ENCODE results near the gene BABAM1.

The BABAM1 gene

DNA sequence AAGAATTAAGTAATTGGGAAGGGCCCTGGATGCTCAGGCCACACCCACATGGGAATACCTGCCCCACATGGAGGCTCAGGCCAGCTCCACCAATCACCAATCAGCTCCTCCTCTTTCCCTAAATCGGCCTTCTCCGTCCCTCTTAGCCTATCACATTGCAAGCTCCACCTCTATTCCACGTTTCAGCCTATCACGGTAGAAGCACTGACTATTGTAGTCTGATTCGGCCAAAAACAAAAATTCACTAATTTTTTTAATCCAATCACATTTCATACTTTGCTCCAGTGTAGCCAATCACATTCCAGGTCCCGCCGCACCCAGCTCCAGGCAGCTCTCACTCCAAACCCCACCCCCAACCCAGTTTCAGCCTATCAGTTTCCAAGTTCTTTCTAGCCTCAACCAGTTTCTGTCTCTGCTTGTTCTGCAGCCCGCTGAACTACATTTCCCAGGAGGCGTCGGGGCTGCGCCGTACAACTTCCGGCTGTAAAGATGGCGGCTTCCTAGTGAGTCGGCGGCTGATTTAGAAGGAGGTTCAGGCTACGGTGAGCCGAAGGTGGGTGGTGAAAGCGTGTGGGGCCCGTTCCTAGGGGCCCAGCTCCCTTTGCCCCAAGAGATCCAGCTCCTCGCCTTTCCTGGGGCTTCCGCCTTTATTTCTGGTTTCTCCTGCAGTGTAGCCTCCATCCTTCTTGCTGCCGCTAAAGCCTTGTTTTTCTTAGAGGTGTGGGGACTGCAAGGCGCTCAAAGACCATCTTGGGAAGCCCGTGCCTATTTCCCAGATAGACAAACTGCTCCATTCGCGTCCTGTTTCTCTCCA lies at the start of gene BABAM1:
BABAM1 (plus strand) TSS at position 469 of the 814 bp plus-strand sequence. CDS start 1,364 bp downstream, outside the sequence.
- peak; percentile 73 to 100 (median 94) for DNase-seq

DNA sequence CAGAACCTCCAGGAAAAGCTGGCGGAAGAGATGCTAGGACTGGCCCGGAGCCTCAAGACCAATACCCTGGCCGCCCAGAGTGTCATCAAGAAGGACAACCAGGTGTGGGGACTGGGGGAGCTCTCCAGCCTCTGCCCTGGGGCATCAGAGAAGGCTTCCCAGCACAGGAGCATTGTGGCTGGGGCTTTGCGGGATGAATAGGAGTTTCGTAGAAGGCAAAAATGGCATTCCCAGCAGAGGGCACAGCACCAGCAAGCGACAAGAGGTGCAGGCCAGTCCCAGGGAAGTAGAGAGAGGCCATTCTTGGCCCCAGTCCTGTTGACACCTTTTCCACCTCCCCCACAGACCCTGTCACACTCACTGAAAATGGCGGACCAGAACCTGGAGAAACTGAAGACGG lies 48.0 kb upstream of the BABAM1 start:
- DNase-seq, result no peak

DNA sequence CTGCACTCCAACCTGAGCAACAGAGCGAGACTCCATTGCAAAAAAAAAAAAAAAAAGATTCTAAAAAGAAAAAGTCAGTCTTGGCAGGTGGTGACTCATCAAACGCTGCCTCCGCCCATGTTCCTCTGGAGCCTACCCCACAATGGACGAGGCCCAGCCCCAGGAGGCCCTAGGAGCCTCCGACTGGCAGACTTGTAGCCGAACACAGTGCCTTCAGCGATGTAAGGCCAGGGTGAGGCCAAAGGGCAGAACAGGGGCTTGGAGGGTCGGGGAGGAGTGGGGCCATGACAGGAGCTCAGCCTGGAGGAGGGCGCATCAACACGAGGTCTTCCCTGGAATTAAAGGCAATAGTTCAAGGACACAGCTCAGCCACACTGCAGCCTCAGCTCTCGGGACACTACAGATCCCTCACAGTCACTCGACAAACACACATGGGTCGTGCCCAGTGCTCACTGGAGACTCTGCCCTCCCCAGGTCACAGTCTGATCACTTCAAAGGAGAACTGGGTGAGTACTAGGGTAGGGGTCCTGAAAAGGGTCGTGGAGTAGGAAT lies 47.0 kb upstream of the BABAM1 start:
- no peak for DNase-seq

DNA sequence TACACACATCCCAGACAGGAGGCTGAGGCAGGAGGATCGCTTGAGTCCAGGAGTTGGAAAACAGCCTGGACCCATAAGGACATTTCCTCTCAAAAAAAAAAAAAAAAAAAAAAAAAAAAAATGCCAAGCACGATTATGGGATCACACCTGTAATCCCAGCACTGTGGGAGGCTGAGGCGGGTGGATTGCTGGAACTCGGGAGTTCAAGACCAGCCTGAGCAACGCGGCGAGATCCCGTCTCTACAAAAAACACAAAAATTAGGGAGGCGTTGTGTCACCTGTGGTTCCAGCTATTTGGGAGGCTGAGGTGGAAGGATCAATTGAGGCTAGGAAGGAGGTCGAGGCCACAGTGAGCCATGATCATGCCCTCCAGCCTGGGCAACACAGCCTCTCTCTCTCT lies 42.2 kb upstream of the BABAM1 start:
- DNase-seq, result no peak

DNA sequence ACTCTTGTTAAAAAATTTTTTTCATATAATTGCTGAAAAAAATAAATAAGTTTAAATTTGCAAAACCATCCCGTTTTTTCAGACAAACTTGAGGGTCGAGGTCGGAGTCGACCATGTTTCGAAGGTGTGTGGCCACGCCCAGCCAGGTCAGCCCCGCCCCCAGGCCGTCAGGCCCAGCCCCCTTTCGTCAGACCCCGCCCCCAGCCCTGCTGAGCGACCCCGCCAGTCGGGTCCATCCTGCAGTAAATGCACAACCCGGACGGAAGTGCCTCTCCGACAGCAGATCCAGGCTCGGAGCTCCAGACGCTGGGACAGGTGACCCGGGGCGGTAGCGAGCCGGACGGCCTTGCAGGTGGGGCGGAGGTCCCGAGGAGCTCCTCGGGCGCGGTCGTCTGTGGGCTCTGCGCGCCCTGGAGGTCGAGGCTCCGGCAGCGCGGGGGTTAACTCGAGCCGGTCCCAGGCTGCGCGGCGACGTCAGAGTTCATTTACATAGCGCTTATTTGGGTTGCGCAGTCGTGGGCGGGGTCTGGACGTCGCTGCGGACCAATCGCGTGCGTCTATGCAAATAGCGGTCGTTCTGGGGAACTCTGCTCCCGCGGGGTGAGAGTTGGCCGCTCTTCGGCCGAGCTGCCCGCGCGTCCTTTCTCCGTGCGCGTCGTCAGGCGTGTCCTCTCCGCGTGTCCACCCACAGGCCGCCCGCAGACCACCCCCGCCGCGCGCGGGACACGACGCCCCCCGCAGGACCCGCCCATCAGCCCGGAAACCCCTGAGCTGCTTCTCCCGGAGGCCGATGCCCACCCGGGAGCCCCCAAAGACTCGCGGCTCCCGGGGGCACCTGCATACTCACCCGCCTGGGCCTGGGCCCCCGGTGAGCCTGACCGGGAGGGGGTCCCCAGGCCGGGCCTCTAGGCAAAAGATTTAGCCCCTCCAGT lies 41.0 kb upstream of the BABAM1 start, which contains the start of gene OCEL1:
OCEL1 (plus strand) TSS at position 225 of the 932 bp plus-strand sequence; CDS start at position 247, 22 bp downstream.
- peak; percentile 85 to 99 (median 97) for DNase-seq

DNA sequence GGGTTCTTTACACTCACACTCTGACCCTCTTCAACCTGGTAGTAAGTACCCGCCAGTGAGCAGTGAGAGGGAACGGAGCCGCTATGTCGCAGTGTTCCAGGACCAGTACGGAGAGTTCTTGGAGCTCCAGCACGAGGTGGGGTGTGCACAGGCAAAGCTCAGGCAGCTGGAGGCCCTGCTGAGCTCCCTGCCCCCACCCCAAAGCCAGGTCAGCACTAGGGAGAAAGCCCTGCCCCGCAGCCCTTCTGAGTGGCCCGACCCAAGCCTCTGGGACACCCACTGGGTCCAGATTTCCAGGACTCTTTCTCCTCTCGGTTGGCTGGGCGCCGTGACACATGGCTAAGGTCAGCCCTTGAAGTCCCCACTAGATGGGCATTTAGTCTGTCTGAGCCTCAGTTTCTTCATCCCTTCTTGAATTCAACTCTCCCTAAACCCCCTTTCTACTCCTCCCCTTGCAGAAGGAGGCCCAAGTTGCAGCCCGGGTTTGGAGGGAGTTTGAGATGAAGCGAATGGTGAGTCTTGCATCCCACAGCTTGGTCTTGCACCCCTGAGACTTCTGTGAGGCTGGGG lies 39.4 kb upstream of the BABAM1 start:
- no peak for DNase-seq

DNA sequence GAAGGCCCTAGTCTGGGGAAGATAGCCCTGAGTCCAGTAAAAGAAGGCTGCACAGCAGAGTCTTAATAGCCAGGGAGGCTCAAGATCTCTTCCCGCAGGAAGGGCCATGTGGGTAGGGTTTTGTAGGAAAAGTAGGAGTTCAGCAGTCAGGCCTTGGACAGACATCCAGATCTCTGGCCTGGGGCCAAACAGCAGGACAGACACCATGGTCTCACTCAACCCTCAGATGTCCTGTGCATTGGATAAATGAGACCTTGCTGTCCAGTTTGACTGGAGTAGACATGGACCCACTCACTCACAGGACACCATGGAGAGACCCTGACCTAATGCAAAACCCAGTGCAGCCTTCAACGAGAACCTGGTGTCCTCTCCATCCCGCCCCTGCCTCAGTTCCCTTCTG lies 37.4 kb upstream of the BABAM1 start:
- DNase-seq, result no peak

DNA sequence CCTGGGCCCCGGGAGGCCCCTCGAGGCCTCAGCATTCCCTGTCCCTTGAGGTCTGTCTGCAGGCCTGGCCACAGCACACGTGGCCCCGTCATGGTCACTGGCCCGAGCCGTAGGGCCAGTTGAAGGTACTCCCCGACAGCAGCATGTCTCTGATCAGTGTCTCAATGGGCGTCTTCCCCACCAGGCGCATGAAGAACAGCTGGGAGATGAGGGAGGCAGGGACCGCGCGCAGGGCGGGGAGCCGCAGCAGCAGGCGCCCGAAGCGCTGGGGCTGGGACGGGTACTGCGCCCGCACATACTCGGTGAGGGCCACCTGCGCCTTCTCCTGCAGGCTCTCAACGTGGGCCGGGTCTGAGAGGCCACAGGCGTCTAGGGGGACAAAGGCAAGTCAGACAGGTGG lies 35.0 kb upstream of the BABAM1 start:
- DNase-seq, result no peak

DNA sequence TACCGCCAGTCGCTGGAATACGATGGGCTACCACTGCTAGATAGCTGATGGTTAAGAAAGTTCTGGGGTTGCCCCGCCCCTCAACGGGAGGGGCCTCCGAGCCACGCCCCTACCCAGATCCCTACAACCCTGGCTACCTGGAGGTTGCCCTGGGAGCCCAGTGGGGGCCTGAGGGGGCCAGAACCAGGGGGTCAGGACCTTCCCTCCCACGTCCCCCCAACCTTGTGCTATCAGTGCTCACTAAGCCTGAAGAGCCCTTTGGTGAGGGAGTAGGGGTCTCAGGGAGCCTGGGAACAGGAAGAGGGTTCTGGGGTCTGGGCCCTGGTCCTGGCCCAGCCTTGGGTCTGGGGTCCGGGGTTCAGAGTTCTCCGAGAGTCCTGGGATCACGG lies 32.3 kb upstream of the BABAM1 start:
- peak in 1 of 14 donors; percentile 15 for DNase-seq

DNA sequence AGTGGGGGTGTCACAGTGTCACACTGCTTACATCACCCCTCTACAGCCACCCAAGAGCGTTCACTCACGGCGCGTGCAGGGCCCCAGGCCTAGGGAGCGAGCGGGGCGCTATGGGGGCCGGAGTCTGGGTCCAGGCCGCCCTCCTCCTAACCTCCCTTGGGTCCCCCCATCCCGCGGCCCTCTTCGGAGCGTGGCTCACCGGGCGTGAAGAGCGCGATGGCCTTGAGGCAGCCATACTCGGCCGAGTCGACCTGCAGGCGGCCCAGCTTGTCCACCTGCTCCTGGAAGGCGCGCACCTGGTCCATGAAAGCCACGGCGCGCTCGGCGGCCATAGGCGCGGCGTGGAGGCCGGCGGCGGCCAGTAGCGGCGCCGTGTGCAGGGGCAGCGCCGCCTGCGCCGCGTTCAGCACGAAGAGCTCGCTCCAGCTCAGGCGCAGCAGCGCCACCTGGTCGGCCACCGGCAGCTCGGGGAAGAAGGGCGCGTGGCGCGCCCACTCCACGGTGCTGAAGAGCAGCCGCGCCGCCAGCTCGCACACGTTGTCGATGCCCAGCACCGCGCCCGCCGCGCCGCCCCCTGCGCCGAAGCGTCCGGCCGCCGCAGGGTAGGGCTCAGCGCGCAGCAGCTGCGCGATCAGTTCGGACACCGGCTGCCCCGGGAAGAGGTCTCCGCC lies 31.8 kb upstream of the BABAM1 start:
- DNase-seq, result peak in 6 of 14 donors; percentile 6 to 61 (median 32)

DNA sequence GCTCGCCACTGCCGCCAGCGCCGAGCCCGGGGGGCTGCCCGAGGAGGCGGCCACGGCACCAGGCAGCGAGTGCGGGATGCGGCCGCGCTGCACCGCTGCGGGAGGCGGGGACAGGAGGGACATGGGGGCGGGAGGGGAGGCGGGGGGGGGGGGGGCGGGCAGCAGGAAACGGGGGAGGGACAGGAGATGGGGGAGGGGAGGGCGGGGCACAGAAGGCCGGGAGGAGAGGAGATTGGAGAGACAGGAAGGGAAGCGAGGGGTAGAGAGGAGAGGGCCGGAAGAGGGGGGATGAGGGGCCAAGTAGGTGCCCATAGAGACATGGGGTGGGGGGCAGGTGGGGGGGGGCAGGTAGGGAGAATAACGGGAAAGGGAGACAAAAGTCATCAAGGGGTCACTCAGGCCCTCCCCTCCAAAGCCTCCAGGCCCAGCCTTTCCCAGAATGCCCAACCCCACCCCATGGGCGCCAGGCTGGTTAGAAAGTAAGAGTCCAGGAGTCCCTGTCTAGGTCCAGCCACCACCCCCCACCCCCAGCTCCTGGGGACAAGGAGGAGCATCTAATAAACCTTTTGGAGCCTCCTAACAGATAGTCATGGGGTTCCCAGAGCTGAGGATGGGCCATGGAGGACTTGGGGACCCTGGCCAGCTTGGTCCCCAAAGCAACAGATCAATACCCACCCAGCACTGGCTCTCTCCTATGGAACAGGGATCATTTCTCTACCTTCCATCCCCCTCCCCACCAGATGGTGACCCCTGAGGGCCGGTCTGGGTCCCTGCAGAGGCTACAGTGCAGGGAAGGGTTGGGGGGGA lies 31.1 kb upstream of the BABAM1 start:
- DNase-seq, result peak in 1 of 14 donors; percentile 34

DNA sequence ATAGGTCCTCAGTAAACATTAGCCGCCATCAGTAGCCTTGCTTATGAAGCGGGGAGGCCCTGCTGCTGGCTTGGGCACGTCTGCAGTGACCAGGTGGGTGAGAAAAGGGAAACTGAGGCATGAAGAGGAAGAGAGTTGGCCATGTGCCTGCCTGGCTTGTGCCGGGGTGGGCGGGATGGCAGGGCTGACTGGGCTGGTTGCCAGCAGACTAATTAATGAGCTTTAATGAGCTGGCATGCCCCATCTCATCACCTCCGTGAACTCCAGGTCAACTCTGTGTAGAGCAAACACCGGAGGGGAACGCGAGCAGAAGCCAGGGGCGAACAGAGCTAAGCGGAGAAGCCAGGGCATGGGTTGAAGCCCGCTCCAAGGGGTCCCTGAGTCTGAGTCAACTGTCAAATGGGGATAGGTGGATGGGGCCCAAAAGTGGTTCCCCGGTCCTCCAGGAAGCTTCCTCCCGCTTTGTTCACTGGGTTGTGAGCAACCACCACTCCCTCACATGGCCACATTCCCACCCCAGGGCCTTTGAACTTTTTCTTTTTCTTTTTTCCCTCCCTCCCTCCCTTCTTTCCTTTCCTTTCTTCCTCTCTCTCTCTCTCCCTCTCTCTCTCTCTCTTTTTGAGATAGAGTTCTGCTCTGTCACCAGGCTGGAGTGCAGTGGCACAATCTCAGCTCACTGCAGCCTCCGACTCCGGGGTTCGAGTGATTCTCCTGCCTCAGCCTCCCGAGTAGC lies 30.3 kb upstream of the BABAM1 start:
- peak in 1 of 14 donors; percentile 17 for DNase-seq

DNA sequence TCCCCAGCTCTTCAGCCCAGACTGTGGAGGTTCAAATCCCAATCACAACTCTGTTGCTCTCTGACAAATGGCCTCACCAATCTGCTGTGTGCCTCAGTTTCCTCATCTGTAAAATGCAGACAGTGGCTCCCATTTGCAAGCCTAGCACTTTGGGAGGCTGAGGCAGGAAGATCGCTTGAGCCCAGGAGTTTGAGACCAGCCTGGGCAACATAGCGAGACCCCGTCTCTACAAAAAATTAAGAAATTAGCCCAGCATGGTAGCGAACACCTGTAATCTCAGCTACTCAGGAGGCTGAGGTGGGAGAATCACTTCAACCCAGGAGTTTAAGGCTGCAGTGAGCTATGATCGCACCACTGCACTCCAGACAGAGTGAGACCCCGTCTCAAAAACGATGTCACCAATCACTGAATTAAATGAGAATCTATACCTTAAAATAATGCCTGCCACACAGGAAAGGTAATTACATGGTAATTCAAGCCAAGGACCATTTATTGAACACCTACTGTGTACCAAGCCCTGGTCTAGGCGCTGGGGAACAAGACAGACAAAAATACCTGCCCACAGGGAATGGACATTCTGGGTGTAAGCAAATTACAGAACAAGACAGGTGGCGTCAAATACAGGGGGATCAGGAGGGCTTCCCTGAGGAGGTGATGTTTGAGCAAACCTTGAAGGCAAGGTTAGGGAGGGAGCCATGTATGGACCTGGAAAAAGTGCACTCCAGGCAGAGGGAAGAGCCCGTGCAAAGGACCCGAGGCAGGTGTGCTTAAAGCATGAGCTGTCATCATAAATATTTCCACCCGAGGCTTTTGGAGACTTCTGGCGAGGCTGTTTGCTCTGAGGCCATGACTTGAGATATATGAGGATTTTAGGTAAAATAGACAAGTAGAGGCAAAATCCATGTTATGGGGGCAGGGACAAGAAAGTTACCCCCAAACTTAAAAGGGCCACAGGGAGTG lies 29.2 kb upstream of the BABAM1 start:
- no peak for DNase-seq

DNA sequence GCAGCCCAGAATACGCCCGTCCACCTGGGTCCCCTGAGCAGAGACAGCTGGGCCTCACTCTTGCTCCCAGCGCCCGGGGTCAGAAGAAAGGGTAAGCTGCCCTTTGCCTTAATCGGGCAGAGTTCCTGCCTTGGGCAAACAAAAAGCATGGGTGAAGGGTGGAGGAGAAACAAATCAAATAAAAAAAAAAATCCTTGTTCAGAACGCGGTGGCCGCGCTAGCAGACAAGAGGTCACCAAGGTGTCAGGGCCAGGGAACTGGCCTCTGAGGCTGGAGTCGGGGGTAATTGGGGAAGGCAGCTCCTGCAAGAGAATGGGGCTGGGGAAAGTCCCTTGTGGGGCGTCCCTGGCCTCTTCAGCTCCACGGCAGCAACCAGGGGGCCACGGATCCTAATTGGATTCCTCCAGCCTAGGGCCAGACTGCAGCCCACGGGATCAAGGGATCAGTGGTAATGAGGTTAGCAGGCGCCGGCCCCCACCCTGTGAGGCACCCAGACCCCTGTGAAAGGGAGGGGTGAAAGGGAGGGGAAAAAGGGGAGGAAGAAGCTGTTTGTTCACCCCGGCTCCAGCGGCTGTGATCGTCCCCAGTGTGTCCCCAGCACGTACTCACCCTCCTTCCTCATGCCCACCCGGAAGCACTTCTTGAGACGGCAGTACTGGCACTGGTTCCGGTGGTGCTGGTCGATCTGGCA lies 27.0 kb upstream of the BABAM1 start:
- DNase-seq, result no peak

DNA sequence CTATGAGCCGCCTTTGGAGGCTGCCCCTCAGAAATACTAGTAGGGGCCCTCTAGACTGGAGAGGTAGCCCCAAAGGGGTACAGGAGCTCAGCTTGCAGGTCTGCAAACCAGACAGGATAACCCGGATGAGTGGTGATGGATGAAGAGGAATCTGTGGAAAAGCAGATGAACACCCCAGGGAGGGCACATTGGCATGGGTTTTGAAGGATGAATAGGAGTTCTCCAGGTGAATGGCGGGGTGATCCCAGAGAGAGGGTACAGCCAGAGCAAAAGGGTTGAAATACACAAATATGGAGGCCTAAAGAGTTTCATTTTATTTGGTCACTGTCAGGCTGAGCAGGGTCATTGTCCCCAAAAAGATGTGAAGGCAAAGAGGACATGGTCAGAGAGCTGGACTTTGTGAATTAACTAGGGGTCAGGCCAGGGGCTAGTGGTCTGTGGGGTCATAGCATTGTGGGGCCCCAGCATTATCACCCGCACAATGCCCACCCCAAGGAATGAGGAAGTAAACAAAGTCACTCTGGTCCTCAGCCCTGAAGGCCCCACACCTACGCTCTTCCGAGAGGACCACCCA lies 26.3 kb upstream of the BABAM1 start:
- no peak for DNase-seq

DNA sequence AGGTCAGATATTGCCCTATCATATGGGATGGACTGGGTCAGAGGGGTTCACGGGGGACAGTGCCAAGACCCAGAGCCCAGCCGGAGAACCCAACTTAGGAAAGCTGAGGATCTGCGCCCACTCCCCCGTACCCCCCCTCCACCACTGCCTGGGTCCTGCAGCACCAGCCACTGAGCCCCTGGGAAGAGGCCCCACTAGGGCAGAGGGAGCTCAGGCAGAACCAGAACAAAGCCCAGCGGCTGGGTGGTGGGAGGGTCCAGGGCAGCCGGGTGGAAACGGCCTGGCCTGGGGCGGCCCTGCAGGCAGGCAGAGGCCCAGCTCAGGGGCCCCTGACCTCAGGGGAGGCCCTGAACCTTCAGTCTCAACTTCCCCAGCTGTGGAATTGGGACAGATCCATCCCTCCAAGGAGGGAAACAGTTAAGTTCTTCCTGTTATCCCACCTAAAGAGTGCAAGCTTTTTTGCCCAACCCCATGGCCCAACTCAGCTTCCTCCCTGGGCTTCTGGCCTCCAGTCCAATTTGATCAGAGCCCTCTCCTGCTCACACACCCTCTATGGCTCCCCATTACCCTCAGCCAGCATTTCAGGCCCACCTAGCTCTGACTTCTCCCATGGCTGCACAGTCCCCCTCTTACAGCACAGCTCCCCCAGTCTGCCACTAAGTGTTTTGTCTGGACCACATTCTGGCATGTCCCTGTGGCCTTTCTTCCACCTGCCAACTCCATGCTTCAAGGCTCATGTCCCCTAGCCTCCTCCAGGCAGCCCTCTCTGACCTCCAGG lies 24.6 kb upstream of the BABAM1 start:
- DNase-seq, result no peak

DNA sequence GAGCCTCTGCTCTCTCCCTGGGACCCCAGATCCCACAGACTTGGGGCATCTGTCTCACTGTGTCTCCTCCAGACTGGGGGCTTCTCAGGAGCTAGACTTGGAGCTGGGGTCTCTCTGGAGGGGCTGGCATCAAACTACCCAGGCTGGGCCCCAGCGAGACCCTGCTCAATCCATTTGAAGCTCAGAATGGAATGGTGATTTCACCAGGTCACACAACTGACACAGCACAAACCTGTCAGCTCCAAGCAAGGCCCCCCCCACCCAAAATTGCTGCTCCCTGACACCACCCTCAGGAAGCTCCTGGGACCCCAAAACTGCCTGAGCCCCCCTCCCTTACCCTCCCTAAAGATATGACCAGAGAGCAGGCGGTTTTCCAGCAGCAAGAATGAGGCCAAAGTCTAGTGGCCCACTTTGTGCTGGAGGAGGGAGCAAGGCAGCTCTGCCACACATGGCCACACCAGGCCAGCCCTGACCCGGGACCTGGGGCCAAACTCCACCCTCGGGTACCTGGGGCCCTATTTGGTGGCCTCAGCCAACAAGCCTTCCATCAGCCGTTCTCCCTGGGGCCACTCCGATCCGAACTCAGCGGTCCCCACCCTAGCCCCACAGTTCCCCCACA lies 23.9 kb upstream of the BABAM1 start:
- DNase-seq, result no peak
